GM23338 (cell line): ENCODE results near the gene DTNB. TPM values are rescaled to one million over a fixed set of nuclear protein-coding genes. Genes with fewer than 3 reads are reported as not detected.

Experiments
- ATAC-seq: fragments of 200-7000 bp; cut with Tn5 transposase; 3 replicates; pipeline ENCODE4 v1.9.1; 2020
- DNase-seq: peaks from one replicate; pipeline ENCODE4 v3.0.0-alpha.2; 2015; ENCODE audit warnings: low spot score
- H2AFZ ChIP-seq: fragments of 200-600 bp; sonication (generic); 2 replicates; pipeline ENCODE4 v1.8.0; 2016; ENCODE audit warnings: antibody characterized with exemption, mild to moderate bottlenecking, moderate library complexity
- H3F3A ChIP-seq: fragments of 200-600 bp; sonication (generic); replicated peaks from 2 replicates; pipeline ENCODE4 v1.8.0; 2017; ENCODE audit warnings: antibody characterized with exemption, mixed run types, low read depth
- H3K27ac ChIP-seq: fragments of 200-600 bp; sonication (generic); 2 replicates; pipeline ENCODE4 v1.6.1; 2016; ENCODE audit warnings: low read depth
- H3K27me3 ChIP-seq: fragments of 200-600 bp; sonication (generic); 2 replicates; pipeline ENCODE4 v1.8.0; 2016; ENCODE audit warnings: mild to moderate bottlenecking, mixed run types, moderate library complexity; ENCODE audit not compliant: insufficient read depth
- H3K36me3 ChIP-seq: fragments of 200-600 bp; sonication (generic); 2 replicates; pipeline ENCODE4 v1.8.0; 2016; ENCODE audit warnings: mild to moderate bottlenecking; ENCODE audit not compliant: insufficient read depth
- H3K4me1 ChIP-seq: fragments of 200-600 bp; sonication (generic); 2 replicates; pipeline ENCODE4 v1.8.0; 2016; ENCODE audit warnings: mild to moderate bottlenecking, moderate library complexity; ENCODE audit not compliant: insufficient read depth
- H3K4me2 ChIP-seq: fragments of 200-600 bp; sonication (generic); 2 replicates; pipeline ENCODE4 v1.7.1; 2017; ENCODE audit warnings: mixed run types
- H3K4me3 ChIP-seq: fragments of 200-600 bp; sonication (generic); 2 replicates; pipeline ENCODE4 v1.6.1; 2016; ENCODE audit warnings: mixed run types
- H3K79me2 ChIP-seq: fragments of 200-600 bp; sonication (generic); replicated peaks from 2 replicates; pipeline ENCODE4 v1.8.0; 2017; ENCODE audit warnings: mild to moderate bottlenecking; ENCODE audit not compliant: insufficient read depth
- H3K9me2 ChIP-seq: fragments of 200-600 bp; sonication (generic); 2 replicates; pipeline ENCODE4 v1.8.0; 2017; ENCODE audit not compliant: insufficient read depth
- H4K20me1 ChIP-seq: fragments of 200-600 bp; sonication (generic); replicated peaks from 2 replicates; pipeline ENCODE4 v1.8.0; 2017; ENCODE audit warnings: mild to moderate bottlenecking; ENCODE audit not compliant: insufficient read depth
- H3K27ac Mint-ChIP-seq: 2 replicates; pipeline ENCODE4 v1.8.0; 2020; ENCODE audit warnings: inconsistent platforms, mild to moderate bottlenecking, moderate library complexity, mixed read lengths
- H3K27me3 Mint-ChIP-seq: 3 replicates; pipeline ENCODE4 v1.8.0; 2022; ENCODE audit warnings: low read depth, mild to moderate bottlenecking, moderate library complexity, mixed read lengths, inconsistent platforms; ENCODE audit not compliant: insufficient read depth, poor library complexity
- H3K36me3 Mint-ChIP-seq: 3 replicates; pipeline ENCODE4 v1.8.0; 2021; ENCODE audit warnings: low read depth, mild to moderate bottlenecking, inconsistent platforms, moderate library complexity, mixed read lengths
- H3K4me1 Mint-ChIP-seq: 3 replicates; pipeline ENCODE4 v1.8.0; 2020; ENCODE audit warnings: mild to moderate bottlenecking, inconsistent platforms, mixed read lengths
- H3K4me3 Mint-ChIP-seq: 3 replicates; pipeline ENCODE4 v1.8.0; 2021; ENCODE audit warnings: moderate library complexity, mild to moderate bottlenecking, inconsistent platforms, mixed read lengths
- H3K9me3 Mint-ChIP-seq: 3 replicates; pipeline ENCODE4 v1.8.0; 2020; ENCODE audit warnings: moderate library complexity, mild to moderate bottlenecking, inconsistent platforms, mixed read lengths
- CREB1 ChIP-seq: fragments of 250-450 bp; sonication (Bioruptor Pico); IDR thresholded peaks from 2 replicates; pipeline ENCODE4 v1.5.0; 2020; ENCODE audit warnings: low read depth, mild to moderate bottlenecking, moderate library complexity
- CTCF ChIP-seq, 2 experiments: fragments of 200-600 bp in 1 of 2; sonication (generic) in 1 of 2; conservative IDR thresholded peaks; 2 replicates each; pipeline versions ENCODE4 v1.5.1 to v1.6.1; 2016 to 2017; ENCODE audit warnings: antibody characterized with exemption in 2 of 2, low read depth in 2 of 2, mild to moderate bottlenecking in 2 of 2, moderate library complexity in 1 of 2
- EZH2 ChIP-seq: fragments of 200-600 bp; sonication (generic); IDR thresholded peaks from one replicate; pipeline ENCODE4 v1.8.0; 2017; ENCODE audit warnings: antibody characterized with exemption, mild to moderate bottlenecking, low read depth; ENCODE audit not compliant: unreplicated experiment
- EZH2phosphoT487 ChIP-seq: fragments of 200-600 bp; sonication (generic); IDR thresholded peaks from one replicate; pipeline ENCODE4 v1.8.1; 2018; ENCODE audit warnings: antibody characterized with exemption; ENCODE audit not compliant: unreplicated experiment
- JUNB ChIP-seq: IDR thresholded peaks from one replicate; pipeline ENCODE4 v1.6.1; 2016; ENCODE audit warnings: antibody characterized with exemption; ENCODE audit not compliant: unreplicated experiment
- NANOG ChIP-seq: IDR thresholded peaks from 2 replicates; pipeline ENCODE4 v1.6.1; 2016; ENCODE audit warnings: antibody characterized with exemption, borderline replicate concordance
- POLR2AphosphoS5 ChIP-seq: IDR thresholded peaks from 2 replicates; pipeline ENCODE4 v1.6.1; 2016; ENCODE audit warnings: antibody characterized with exemption, low read depth
- STAT1 ChIP-seq: IDR thresholded peaks from one replicate; pipeline ENCODE4 v1.6.1; 2016; ENCODE audit warnings: antibody characterized with exemption; ENCODE audit not compliant: unreplicated experiment
- ZNF114 ChIP-seq: fragments of 250-450 bp; sonication (Bioruptor Pico); IDR thresholded peaks from 2 replicates; pipeline ENCODE4 v1.5.0; 2020; ENCODE audit warnings: mild to moderate bottlenecking, moderate library complexity
- ZNF331 ChIP-seq: fragments of 250-450 bp; sonication (Bioruptor Pico); IDR thresholded peaks from 2 replicates; pipeline ENCODE4 v1.5.0; 2020; ENCODE audit warnings: low read depth, mild to moderate bottlenecking, moderate library complexity
- ZNF462 ChIP-seq: fragments of 250-450 bp; sonication (Bioruptor Pico); IDR thresholded peaks from 2 replicates; pipeline ENCODE4 v1.5.0; 2020; ENCODE audit warnings: mild to moderate bottlenecking, moderate library complexity
- polyA plus RNA-seq: library from polyadenylated mRNA; unstranded; fragments of >200 nt; fragmentation: Nextera tagmentation; extraction: Ambion mirVana; gene quantifications from 2 replicates; pipeline ENCODE4 v1.2.1, GENCODE V29; 2016
- total RNA-seq: library from RNA; depleted of rRNA; stranded (reverse); fragments of >200 nt; shearing (Covaris generic); gene quantifications from 2 replicates; pipeline ENCODE4 v1.2.3, GENCODE V29; 2014
- TF ChIP-seq, protein P1 (sequence below): IDR thresholded peaks from 2 replicates; pipeline ENCODE4 v1.6.1; 2016; ENCODE audit warnings: antibody characterized with exemption
- TF ChIP-seq, protein P2 (sequence below): IDR thresholded peaks from one replicate; pipeline ENCODE4 v1.6.1; 2018; ENCODE audit warnings: antibody characterized with exemption; ENCODE audit not compliant: unreplicated experiment

DTNB gene
- total and polyA plus RNA-seq, 2 experiments from 2014 or later, result 22.1 to 29.4 TPM

- peaks cover 3% of the 10 kb centered on the region for H3K27me3 Mint-ChIP-seq
- Histone ChIP-seq H3K79me2 (no peaks in the 10 kb centered on the region), H3K27ac (no peak overlapping the region), H3K27me3 (no peaks in the 10 kb centered on the region), H3K36me3 (no peaks in the 10 kb centered on the region), H4K20me1 (no peaks in the 10 kb centered on the region), H3K4me2 (no peak overlapping the region), H2AFZ (no peak overlapping the region), H3K9me2 (no peaks in the 10 kb centered on the region), H3F3A (no peaks in the 10 kb centered on the region), H3K4me1 (peaks cover 11% of the 10 kb centered on the region), H3K4me3 (no peak overlapping the region)
- TF ChIP-seq ZNF114 (no peak), CTCF (conservative IDR thresholded peaks at IDR 0.05; ENCODE audit: low read depth in 2 of 2) (no peak), POLR2AphosphoS5 (no peak), ZNF462 (CRISPR knock-in tag) (no peak), NANOG (no peak), EZH2 (no peak), STAT1 (no peak), EZH2phosphoT487 (no peak), JUNB (no peak), ZNF331 (no peak), CREB1 (CRISPR knock-in tag) (no peak)
- TF ChIP-seq, protein P1, sequence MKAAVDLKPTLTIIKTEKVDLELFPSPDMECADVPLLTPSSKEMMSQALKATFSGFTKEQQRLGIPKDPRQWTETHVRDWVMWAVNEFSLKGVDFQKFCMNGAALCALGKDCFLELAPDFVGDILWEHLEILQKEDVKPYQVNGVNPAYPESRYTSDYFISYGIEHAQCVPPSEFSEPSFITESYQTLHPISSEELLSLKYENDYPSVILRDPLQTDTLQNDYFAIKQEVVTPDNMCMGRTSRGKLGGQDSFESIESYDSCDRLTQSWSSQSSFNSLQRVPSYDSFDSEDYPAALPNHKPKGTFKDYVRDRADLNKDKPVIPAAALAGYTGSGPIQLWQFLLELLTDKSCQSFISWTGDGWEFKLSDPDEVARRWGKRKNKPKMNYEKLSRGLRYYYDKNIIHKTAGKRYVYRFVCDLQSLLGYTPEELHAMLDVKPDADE, result no peak
- TF ChIP-seq, protein P2, sequence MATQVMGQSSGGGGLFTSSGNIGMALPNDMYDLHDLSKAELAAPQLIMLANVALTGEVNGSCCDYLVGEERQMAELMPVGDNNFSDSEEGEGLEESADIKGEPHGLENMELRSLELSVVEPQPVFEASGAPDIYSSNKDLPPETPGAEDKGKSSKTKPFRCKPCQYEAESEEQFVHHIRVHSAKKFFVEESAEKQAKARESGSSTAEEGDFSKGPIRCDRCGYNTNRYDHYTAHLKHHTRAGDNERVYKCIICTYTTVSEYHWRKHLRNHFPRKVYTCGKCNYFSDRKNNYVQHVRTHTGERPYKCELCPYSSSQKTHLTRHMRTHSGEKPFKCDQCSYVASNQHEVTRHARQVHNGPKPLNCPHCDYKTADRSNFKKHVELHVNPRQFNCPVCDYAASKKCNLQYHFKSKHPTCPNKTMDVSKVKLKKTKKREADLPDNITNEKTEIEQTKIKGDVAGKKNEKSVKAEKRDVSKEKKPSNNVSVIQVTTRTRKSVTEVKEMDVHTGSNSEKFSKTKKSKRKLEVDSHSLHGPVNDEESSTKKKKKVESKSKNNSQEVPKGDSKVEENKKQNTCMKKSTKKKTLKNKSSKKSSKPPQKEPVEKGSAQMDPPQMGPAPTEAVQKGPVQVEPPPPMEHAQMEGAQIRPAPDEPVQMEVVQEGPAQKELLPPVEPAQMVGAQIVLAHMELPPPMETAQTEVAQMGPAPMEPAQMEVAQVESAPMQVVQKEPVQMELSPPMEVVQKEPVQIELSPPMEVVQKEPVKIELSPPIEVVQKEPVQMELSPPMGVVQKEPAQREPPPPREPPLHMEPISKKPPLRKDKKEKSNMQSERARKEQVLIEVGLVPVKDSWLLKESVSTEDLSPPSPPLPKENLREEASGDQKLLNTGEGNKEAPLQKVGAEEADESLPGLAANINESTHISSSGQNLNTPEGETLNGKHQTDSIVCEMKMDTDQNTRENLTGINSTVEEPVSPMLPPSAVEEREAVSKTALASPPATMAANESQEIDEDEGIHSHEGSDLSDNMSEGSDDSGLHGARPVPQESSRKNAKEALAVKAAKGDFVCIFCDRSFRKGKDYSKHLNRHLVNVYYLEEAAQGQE, result no peak
- no peaks in the 10 kb centered on the region for H3K36me3 Mint-ChIP-seq
- DNase-seq, result no peak
- no peak overlapping the region for H3K27ac Mint-ChIP-seq
- H3K9me3 Mint-ChIP-seq, result no peaks in the 10 kb centered on the region
- no peak overlapping the region for H3K4me3 Mint-ChIP-seq
- H3K4me1 Mint-ChIP-seq, result peaks cover 21% of the 10 kb centered on the region
- no peak for ATAC-seq
These were observed 88.2 kb downstream of the DTNB start for GRCh38 chr2:25585189-25585588.
